RWPE2 (cell line): Measurements from ENCODE around the gene RARG.

Experiments
- ATAC-seq: fragments of 200-7000 bp; cut with Tn5 transposase; 3 replicates; pipeline ENCODE4 v1.9.1; 2021; ENCODE audit warnings: low read depth
- DNase-seq: peaks from one replicate; pipeline ENCODE4 v3.0.0-alpha.2; 2020; ENCODE audit warnings: low spot score
- H3K27ac ChIP-seq: fragments of 450-650 bp; 2 replicates; pipeline ENCODE4 v1.5.1; 2017; ENCODE audit warnings: mild to moderate bottlenecking; ENCODE audit not compliant: poor library complexity, severe bottlenecking
- H3K27me3 ChIP-seq: fragments of 250-450 bp; sonication (Bioruptor Pico); 2 replicates; pipeline ENCODE4 v1.5.1; 2021; ENCODE audit warnings: mild to moderate bottlenecking, moderate library complexity; ENCODE audit not compliant: insufficient read depth, poor library complexity, severe bottlenecking
- H3K36me3 ChIP-seq: fragments of 250-450 bp; sonication (Bioruptor Pico); 2 replicates; pipeline ENCODE4 v1.5.1; 2020; ENCODE audit warnings: low read depth, mild to moderate bottlenecking, moderate library complexity
- H3K4me1 ChIP-seq: fragments of 250-450 bp; sonication (Bioruptor Pico); 2 replicates; pipeline ENCODE4 v1.5.1; 2021; ENCODE audit warnings: mild to moderate bottlenecking, moderate library complexity; ENCODE audit not compliant: insufficient read depth, poor library complexity, severe bottlenecking
- H3K4me3 ChIP-seq: fragments of 250-450 bp; sonication (Bioruptor Pico); 2 replicates; pipeline ENCODE4 v1.5.1; 2021; ENCODE audit warnings: mild to moderate bottlenecking, moderate library complexity; ENCODE audit not compliant: severe bottlenecking
- H3K9me3 ChIP-seq: fragments of 250-450 bp; sonication (Bioruptor Pico); 2 replicates; pipeline ENCODE4 v1.5.1; 2021; ENCODE audit warnings: mild to moderate bottlenecking, moderate library complexity; ENCODE audit not compliant: severe bottlenecking
- TF ChIP-seq, protein P1 (sequence below): fragments of 450-650 bp; IDR thresholded peaks from one replicate; pipeline ENCODE4 v1.5.1; 2017; ENCODE audit warnings: mild to moderate bottlenecking, moderate library complexity; ENCODE audit not compliant: poor library complexity, severe bottlenecking

Gene RARG

DNA sequence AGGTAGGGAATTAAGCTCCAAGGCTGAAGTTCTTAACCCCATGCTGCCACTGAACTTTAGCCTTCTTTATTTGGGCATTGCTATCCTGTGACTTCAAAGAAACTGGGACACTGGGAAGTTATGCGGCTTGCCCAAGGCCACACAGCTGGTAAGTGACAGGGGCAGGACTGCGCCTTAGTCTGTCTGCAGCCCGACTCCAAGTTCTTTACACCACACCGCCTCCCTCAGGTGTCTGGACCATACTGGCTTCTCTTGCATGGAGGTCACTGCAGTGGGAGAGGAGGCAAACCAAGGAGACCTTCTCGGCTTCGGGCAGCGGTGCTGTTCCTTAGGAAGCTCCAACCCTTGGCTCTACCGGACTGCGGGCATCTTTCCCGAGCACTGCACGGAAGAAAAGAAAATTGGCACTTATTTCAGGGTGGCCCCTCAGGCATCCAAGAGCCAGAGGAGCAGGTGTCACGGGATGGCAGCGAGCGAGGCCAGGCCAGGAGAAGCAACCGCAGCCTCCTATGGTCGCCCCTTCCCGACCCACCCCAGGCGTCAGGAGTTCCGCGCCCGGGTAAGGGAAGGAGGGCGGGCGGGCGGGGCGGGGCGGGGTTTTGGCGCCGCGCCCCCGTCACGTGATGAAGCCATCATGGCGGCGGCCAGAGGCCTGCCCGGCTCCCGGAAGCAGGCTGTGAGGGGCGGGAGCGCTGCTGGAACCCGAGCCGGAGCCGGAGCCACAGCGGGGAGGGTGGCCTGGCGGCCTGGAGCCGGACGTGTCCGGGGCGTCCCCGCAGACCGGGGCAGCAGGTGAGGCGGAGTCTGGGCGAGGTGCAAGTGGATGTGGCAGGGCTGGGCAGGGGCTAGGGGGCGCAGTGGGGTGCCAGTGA lies 19.7 kb upstream of the RARG start:
- H3K27ac ChIP-seq = peak overlapping the region; percentile 53
- H3K9me3 ChIP-seq = no peaks in the 10 kb centered on the region
- H3K27me3 ChIP-seq = no peaks in the 10 kb centered on the region
- TF ChIP-seq, protein P1, sequence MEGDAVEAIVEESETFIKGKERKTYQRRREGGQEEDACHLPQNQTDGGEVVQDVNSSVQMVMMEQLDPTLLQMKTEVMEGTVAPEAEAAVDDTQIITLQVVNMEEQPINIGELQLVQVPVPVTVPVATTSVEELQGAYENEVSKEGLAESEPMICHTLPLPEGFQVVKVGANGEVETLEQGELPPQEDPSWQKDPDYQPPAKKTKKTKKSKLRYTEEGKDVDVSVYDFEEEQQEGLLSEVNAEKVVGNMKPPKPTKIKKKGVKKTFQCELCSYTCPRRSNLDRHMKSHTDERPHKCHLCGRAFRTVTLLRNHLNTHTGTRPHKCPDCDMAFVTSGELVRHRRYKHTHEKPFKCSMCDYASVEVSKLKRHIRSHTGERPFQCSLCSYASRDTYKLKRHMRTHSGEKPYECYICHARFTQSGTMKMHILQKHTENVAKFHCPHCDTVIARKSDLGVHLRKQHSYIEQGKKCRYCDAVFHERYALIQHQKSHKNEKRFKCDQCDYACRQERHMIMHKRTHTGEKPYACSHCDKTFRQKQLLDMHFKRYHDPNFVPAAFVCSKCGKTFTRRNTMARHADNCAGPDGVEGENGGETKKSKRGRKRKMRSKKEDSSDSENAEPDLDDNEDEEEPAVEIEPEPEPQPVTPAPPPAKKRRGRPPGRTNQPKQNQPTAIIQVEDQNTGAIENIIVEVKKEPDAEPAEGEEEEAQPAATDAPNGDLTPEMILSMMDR = peak; percentile 46
- no peaks in the 10 kb centered on the region; the same call in 1 of the 2 replicates for H3K36me3 ChIP-seq
- ATAC-seq (peak; percentile 77), DNase-seq (no peak)
- H3K4me1 ChIP-seq = peaks cover 6% of the 10 kb centered on the region
- peak overlapping the region; percentile 77 for H3K4me3 ChIP-seq

DNA sequence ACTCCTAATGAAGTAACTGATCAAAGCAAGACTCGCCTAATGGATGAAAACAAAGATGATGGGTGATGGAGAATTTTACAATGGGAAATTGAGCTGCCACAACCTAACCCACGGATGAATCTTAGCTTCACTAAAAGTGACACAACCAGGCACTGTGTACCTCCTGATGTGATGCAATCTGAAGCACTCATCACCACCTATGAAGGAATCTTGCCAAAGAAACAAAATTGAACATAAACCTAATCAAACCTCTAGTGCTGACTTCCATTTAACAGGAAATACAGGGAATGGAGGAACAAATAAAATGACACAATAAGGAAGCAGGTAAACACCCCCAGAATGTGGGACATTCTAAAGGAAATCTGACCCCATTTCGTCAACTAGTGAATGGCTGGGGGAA lies 13.3 kb upstream of the RARG start:
- TF ChIP-seq, protein P1 = no peak
- Histone ChIP-seq H3K4me3 (no peak overlapping the region), H3K27me3 (no peaks in the 10 kb centered on the region), H3K36me3 (no peaks in the 10 kb centered on the region), H3K27ac (no peak overlapping the region), H3K4me1 (no peaks in the 10 kb centered on the region), H3K9me3 (no peaks in the 10 kb centered on the region)
- ATAC-seq (no peak), DNase-seq (no peak)

DNA sequence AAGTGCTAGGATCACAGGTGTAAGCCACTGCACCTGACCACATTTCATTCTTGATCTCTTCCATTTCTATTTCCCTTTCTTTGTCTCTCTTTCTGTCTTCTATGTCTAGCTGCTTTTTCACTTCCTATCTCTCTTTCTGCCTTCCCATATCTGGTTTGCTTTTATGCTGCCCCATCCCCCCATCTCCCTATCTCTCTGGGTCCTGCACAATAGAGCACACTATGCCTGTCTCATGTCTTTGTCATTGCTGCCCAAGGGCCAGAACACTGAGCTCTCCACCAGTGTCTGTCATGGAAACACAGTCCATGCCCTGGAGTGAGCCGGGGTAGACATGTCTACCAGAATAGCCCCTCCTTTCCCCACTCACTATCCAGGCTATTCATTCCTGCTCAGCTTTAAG lies 12.3 kb upstream of the RARG start:
- Histone ChIP-seq H3K9me3 (no peaks in the 10 kb centered on the region), H3K27ac (no peak overlapping the region), H3K4me3 (no peak overlapping the region), H3K27me3 (no peaks in the 10 kb centered on the region), H3K36me3 (no peaks in the 10 kb centered on the region), H3K4me1 (no peaks in the 10 kb centered on the region)
- TF ChIP-seq, protein P1 = no peak
- DNase-seq (no peak), ATAC-seq (no peak)

DNA sequence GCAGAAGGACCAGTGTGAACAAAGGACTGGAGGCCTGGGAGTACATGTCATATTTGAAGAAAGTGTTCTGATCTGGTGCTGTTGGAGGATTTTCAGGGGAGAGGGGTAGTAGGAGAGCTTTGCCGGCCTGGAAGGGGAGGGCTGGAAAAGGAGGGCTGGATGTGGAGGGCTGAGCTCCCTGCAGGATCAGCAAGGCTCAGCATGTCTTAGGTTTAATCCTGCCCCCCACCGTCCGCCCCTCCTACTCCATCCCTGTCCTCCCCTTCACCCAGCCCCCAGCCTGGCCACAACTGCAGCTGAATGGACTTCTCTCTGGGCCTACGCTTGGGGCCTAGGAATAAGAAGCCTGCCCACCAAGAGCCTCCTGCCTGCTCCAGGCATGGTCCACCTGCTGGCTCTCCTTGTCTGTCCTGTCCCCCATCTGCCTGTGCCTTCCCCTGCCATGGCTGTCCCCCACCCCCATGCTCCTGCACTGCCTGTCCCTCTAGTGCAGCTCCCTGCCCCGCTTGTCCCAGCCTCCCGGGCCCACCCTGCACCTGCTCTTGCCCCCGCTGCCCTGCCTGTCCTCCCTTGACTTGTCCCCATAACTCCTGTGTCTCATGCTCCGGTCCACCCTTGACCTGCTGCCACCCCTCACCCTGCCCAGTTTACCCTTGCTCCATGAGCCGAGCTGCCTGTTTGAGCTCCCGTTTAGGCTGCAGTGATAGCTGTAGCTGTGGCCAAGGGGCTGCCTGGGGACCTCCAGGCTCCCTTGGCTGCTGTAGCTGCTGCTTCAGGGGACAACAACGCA lies 9.8 kb upstream of the RARG start:
- Histone ChIP-seq H3K4me1 (no peaks in the 10 kb centered on the region), H3K36me3 (no peaks in the 10 kb centered on the region), H3K27ac (no peak overlapping the region), H3K4me3 (no peak overlapping the region), H3K9me3 (no peaks in the 10 kb centered on the region), H3K27me3 (no peaks in the 10 kb centered on the region)
- TF ChIP-seq, protein P1 = no peak
- no peak for DNase-seq
- no peak; the same call in 2 of the 3 replicates for ATAC-seq
